ENCODE measurements around the gene TMEM72.

DNA sequence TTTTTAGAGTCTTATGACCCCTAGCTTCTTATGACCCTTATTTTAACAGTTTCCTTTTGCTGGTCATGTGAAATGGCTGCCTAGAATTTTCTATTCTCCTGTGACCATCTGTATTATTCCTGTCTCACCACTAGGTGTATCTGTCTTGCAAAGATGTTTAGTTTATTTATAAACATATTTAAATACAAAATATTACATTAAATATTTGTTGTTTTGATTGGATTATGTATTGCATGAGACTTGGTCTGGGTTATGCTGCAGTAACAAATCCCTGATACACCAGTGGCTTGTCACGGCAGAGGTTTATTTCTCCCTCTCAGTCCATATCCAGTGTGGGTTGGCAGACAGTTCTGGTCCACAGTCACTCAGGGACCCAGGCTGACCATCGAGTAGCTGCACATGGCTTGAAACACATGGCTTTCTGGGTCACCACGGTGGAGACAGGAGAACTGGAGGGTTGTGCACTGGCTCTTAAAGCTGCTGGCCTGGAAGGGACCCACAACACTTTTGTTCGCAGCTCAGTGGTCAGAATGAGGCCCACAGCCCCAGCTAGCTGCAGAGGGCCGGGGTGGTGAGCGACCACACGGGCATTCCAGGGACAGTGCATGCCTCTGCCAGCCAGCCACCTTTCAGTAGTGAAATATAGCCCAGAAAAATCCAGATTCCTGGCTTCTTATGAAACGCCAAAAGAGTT lies 55.8 kb downstream of the TMEM72 start:
- TF ChIP-seq, protein P1, sequence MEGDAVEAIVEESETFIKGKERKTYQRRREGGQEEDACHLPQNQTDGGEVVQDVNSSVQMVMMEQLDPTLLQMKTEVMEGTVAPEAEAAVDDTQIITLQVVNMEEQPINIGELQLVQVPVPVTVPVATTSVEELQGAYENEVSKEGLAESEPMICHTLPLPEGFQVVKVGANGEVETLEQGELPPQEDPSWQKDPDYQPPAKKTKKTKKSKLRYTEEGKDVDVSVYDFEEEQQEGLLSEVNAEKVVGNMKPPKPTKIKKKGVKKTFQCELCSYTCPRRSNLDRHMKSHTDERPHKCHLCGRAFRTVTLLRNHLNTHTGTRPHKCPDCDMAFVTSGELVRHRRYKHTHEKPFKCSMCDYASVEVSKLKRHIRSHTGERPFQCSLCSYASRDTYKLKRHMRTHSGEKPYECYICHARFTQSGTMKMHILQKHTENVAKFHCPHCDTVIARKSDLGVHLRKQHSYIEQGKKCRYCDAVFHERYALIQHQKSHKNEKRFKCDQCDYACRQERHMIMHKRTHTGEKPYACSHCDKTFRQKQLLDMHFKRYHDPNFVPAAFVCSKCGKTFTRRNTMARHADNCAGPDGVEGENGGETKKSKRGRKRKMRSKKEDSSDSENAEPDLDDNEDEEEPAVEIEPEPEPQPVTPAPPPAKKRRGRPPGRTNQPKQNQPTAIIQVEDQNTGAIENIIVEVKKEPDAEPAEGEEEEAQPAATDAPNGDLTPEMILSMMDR (IDR thresholded peaks at IDR 0.05 in 2 of 3, conservative IDR thresholded peaks at IDR 0.05 in 1 of 3; ENCODE audit: borderline replicate concordance in 1 of 3, insufficient read depth in 1 of 3, low read depth in 2 of 3, low read length in 2 of 3), result peak in 1 of 3 experiments; percentile 27; a peak in 2 of 6 replicates
- no peak for TF ChIP-seq EZH2 (IDR thresholded peaks at IDR 0.05)
- TF ChIP-seq ZFX (IDR thresholded peaks at IDR 0.05), result no peak
- TF ChIP-seq YY1 (IDR thresholded peaks at IDR 0.05; ENCODE audit: extremely low read depth, insufficient replicate concordance, low read depth, low read length), result no peak
- TF ChIP-seq MAX (IDR thresholded peaks at IDR 0.05), result no peak
- no peak for TF ChIP-seq POLR2AphosphoS5 (IDR thresholded peaks at IDR 0.05; ENCODE audit: low read depth, low read length)

Measured in HCT116 (cell line).